Measurements from ENCODE around the gene ELK4. TPM values are rescaled to one million over a fixed set of nuclear protein-coding genes. Genes with fewer than 3 reads are reported as not detected.

The ELK4 gene
- total RNA-seq, 1 donor from 2014 or later, result 71.5 TPM

- peaks cover 21% of the 10 kb centered on the region for H3K4me1 ChIP-seq
- H3K27ac ChIP-seq, result no peak overlapping the region
- no peak for DNase-seq
Observed at GRCh38 chr1:205677167-205677566, 45.4 kb upstream of the ELK4 start.

GRCh38 chr1:205676597-205676996 lies 44.8 kb upstream of the ELK4 start:
- Histone ChIP-seq H3K36me3 (no peaks in the 10 kb centered on the region), H3K27ac (no peak overlapping the region), H3K4me3 (no peak overlapping the region), H3K4me1 (peaks cover 21% of the 10 kb centered on the region), H3K9me3 (no peaks in the 10 kb centered on the region), H3K27me3 (no peaks in the 10 kb centered on the region)
- ATAC-seq, result no peak
- no peak for TF ChIP-seq CTCF (IDR thresholded peaks at IDR 0.05)
- no peak for DNase-seq
- intact Hi-C loops (cut with DNase I), result no loop called here

More at GRCh38 chr1:205677167-205677566, 45.4 kb upstream of the ELK4 start:
- no peaks in the 10 kb centered on the region for H3K36me3 ChIP-seq
- ATAC-seq, result no peak
- H3K4me3 ChIP-seq, result no peak overlapping the region
- intact Hi-C loops (cut with DNase I), result no loop called here
- H3K27me3 ChIP-seq, result no peaks in the 10 kb centered on the region
- H3K9me3 ChIP-seq, result no peaks in the 10 kb centered on the region
- no peak for TF ChIP-seq CTCF (IDR thresholded peaks at IDR 0.05)

GRCh38 chr1:205676002-205676401 lies 44.2 kb upstream of the ELK4 start:
- H3K27me3 ChIP-seq, result no peaks in the 10 kb centered on the region
- intact Hi-C loops (cut with DNase I), result no loop called here
- H3K4me1 ChIP-seq, result peaks cover 21% of the 10 kb centered on the region
- TF ChIP-seq CTCF (IDR thresholded peaks at IDR 0.05), result no peak
- H3K4me3 ChIP-seq, result no peak overlapping the region
- ATAC-seq (no peak), DNase-seq (no peak)
- no peaks in the 10 kb centered on the region for H3K36me3 ChIP-seq
- H3K27ac ChIP-seq, result no peak overlapping the region
- no peaks in the 10 kb centered on the region for H3K9me3 ChIP-seq

- DNase-seq (no peak), ATAC-seq (no peak)
- Histone ChIP-seq H3K4me1 (peaks cover 17% of the 10 kb centered on the region), H3K4me3 (no peak overlapping the region), H3K9me3 (no peaks in the 10 kb centered on the region), H3K27ac (no peak overlapping the region), H3K27me3 (no peaks in the 10 kb centered on the region), H3K36me3 (no peaks in the 10 kb centered on the region)
- TF ChIP-seq CTCF (IDR thresholded peaks at IDR 0.05), result no peak
- intact Hi-C loops (cut with DNase I), result no loop called here
Observed at GRCh38 chr1:205675247-205675646, 43.4 kb upstream of the ELK4 start.

- ATAC-seq, result no peak
- Histone ChIP-seq H3K36me3 (no peaks in the 10 kb centered on the region), H3K9me3 (no peaks in the 10 kb centered on the region), H3K4me3 (no peak overlapping the region), H3K4me1 (peaks cover 2% of the 10 kb centered on the region), H3K27ac (no peak overlapping the region), H3K27me3 (no peaks in the 10 kb centered on the region)
- no peak for DNase-seq
- TF ChIP-seq CTCF (IDR thresholded peaks at IDR 0.05), result no peak
- intact Hi-C loops (cut with DNase I), result no loop called here
Observed at GRCh38 chr1:205672970-205673369, 41.2 kb upstream of the ELK4 start.

GRCh38 chr1:205672395-205672889 lies 40.6 kb upstream of the ELK4 start:
- intact Hi-C loops (cut with DNase I), result no loop called here
- no peak overlapping the region for H3K27ac ChIP-seq
- H3K27me3 ChIP-seq, result no peaks in the 10 kb centered on the region
- no peak for ATAC-seq
- H3K36me3 ChIP-seq, result no peaks in the 10 kb centered on the region
- H3K4me1 ChIP-seq, result no peaks in the 10 kb centered on the region
- no peak overlapping the region for H3K4me3 ChIP-seq
- TF ChIP-seq CTCF (IDR thresholded peaks at IDR 0.05), result no peak
- no peaks in the 10 kb centered on the region for H3K9me3 ChIP-seq
- DNase-seq, result no peak
